Measurements from ENCODE around the gene STK24.

Gene STK24

DNA sequence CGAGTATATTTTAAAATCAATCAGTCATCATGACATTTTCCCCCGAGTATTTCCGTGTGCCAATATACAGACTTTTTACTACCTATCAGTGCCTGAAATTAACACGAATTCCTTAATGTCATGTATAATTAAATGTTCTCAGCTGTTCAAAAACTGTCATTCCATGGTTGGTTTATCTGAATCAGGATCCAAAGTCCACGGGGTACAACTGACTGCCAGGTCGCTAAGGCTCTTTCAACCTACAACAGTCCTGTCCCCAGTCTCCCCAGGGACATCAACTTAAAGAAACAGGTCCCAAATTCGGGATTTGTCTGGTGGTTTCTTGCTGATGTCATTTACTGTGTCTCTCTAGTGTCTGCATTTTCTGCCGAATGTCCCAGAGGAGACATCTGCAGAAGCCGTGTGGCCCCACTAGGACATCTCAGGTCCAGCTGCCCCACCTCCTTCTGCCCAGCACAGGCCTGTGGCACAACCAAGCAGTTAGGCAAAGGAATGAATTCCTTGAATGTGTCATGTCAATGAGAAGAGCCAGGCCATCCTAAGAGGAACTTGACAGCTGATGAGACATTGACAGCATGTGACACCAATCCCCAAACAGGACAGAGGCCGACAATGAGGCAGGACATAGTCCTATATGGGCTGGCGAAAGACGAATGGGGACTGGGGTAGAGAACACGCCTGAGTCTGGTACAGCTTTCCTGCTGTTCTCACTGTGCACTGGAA lies 109.5 kb downstream of the STK24 start:
- DNase-seq = no peak

DNA sequence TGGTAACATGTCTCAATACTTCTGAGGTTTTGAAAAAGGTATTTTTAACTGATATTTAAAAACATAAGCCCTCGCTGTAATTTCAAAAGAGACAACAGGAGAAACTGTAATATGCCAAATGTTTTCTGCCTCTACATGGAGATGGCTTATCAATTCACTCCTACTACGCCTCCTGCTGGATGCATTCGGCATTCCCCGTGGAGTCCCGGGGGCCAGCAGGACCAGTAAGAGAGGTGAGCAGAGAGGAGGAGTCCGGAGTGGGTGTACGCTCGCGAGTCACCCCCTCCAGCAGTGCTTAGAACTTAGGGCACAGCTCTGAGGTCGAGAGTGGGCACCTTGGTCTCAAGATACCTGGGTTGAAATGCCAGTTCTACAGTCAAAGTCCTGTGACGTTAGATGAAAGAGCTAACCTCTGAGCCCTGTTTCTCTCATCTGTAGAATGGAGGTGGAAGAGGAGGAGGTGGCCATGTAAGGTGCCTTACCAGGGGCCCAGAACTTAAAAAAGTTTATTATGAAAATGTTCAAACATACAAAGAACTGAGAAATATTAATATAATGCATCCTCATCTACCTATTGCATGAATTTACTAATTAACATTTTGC lies 110.2 kb downstream of the STK24 start:
- no peak for DNase-seq

DNA sequence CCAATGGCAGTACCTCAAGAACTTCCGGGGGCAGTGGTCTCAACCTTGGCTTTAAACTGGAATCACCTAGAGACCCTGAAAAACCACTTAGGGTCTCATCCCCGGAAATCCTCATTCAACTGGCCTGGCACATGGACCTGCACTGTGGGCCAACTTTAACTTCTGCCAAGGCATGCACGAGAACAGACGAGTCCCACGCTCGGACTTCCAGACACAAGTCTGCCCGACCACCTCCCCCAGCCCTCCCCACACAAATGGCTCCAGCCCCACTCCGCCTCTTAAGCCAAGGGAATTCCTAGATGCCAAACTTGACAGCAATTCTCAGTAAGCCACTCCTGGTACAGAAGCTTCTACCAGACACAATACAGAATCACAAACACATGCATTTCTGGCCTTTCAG lies 114.0 kb downstream of the STK24 start:
- no peak for DNase-seq

DNA sequence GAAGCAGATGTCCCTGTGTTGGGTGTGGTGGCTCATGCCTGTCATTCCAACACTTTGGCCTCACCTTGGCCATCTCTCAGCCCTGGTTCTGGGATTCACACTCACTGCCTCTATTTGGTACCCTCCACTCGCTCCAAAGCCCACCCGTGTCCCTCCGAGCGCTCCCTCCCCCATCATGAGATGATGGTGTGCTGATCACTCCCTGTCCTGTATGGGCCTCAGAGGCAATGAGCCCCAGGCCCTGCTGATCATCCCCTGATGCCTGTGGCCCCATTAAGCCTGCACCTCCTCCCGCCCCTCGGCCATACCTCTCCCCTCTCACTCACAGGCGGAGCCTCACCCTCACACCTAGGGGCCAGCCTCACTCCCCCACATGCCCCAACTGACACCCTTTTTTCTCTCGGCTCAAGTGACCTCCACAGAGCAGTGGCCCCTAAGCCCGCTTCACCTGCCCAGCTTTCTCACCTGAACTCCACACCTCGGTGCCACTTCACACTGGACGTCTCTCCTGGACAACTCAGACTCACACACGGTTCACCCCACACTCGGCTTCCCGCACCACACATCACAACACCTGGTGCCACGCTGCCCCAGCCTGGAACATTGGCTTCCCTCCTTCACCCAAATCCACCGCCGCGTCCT lies 114.5 kb downstream of the STK24 start:
- DNase-seq = no peak

DNA sequence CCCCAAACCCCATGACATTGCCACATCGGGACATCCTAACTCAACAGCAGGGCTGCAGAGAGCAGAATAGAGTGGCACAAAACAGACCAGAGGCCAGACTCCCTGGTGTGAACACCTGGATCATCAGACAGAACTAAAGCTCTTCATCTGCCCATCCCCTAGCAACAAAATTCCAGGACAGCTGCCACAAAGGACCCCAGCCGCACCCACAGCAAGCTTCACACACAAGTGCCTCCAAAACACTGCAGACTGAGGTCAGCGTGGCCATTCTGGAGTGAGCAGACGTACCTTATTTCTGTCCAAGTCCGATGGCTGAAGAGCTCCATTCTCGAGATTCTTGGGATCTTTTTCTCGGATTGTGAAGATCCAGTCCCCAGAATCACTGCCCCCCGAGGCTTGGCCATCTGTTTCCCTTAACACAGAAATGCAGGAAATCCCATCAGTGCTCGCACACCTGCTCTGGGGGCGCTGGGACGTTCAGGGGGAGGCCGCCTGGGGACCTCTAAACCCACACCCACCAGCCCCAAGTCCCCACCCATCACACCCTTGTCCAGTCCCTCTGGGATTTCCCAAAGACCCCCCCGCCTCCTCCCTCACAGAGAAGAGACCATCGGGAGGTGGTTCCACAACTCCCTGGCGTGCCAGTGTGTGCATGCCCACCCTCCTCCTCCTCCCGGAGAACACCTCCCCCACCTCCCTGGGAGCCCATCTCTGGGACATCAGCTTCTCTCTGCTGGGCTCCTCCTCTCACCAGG lies 115.2 kb downstream of the STK24 start:
- no peak for DNase-seq

DNA sequence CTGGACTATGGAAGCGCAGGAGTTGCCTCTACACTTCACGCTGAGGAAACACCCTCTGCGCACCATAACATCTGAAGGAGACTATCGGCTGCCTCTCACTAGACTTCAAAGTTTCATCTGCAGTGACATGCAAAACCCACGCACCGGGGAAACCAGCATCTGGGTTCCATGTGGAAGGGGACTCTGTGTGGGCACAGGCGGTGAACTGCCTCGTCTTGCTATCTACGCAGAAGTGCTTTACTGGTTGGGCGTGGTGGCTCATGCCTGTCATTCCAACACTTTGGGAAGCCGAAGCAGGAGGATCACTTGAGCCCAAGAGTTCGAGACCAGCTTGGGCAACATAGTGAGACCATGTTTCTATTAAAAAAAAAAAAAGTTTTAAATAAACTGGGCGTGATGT lies 116.4 kb downstream of the STK24 start:
- DNase-seq = no peak

DNA sequence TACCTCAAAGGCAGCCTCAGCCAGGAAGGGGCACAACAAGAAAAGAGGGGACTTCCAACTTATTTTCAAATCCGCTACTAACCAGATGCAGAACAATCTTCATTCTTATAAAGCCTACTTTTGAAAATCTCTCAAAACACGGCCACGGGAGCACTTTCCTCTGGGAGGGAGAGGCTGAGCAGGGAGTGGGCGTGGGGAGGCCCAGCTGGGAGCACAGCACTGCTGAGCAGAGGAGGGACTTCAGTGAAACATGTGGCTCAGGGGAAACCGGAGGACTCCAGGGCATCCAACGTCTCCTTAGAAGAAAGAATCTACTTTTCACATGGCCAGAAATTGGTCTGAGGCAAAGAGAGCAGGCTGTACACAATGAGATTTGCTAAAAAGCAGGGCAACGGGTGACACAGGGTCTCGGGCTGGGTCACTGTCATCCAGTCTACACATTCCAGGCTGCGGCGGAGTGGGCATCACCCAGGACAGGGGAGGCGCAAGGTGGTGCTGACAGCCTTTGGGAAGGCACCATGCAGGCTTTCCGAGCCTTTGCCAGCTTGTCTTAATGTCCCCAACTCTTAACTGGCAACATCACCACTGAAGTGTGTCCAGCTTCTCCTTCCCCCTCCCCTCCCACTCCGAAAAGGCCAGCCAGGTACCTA lies 117.1 kb downstream of the STK24 start:
- DNase-seq = no peak

DNA sequence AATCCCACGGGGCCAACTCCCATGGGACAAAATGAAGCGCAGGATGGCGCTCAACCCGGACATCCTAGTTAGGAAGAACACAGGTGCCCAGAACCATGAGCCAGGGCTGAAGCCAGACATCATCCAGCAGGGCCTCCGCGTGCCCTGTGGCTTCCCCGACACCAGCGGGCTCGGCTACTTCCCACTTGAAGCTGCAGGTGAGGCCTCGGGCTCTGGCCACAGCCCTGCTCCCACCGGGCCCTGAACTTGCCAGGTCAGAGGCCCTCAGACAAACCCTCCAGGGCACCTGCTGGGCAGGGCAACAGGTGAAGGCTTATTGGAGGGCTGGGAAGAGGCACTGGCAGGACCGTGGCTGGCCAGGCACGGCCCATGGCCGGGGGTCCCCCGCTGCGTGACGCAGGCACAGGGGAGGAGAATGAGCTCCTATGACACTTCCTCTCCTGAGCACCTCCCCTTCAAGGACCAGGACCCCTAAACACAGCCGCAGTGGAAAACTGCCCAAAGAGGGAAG lies 117.7 kb downstream of the STK24 start:
- DNase-seq = no peak

DNA sequence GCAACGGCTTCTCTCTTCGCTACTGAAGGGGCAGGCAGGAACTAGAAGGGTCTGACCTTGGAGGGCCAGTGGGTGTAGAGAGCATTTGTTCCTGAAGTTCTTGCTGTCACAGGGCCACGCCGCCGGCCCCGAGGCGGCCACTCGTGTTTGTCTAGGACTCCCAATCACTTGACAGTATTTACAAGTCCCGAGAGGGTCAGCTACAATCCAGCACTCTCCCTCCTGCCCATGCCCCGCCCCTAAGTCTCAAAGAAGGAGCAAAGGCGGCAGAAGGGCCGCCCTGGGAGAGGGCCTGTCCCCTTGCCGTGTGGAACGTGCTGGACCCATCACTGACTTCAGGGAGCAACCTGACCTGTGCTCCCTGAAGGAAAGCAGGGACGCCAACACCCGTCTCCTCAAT lies 118.5 kb downstream of the STK24 start:
- DNase-seq = no peak

DNA sequence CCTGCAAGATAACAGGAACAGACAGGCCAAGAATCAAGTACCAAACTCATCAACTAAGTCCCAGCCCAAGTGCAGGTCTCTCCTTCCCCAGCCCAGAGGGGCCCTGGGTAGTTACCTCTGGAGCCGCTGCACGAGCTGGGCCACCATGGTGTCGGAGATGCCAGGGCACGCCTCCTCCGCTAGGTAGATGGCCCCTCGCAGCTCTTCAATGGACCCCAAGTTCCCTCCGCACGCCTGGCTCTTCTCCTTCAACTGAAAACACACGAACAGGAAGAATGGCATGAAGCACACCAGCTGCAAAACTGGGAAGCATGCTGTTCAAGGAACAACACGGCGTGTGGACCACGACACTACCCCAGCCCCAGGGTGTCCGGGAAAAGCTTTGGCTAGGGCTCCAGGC lies 119.9 kb downstream of the STK24 start:
- no peak for DNase-seq

DNA sequence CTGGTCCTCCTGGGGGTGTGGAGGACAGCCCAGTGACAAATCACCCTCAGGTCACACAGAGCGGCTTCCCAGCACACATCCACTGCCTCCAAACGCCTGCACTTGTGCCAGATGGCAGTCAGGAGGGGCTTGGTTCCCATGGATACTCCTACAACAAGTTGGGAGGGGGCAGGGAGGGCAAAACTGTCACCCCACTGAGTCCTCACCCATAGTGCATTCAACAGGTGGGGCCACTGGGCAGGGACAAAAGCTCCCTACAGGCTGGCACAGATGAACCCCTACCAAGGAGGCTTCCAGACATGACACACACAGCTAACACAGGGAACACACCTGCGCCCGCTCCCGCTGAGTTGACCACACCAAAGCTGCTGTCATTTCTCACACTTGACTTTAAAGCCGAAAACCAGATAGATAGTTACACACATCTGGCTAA lies 120.5 kb downstream of the STK24 start:
- no peak for DNase-seq

DNA sequence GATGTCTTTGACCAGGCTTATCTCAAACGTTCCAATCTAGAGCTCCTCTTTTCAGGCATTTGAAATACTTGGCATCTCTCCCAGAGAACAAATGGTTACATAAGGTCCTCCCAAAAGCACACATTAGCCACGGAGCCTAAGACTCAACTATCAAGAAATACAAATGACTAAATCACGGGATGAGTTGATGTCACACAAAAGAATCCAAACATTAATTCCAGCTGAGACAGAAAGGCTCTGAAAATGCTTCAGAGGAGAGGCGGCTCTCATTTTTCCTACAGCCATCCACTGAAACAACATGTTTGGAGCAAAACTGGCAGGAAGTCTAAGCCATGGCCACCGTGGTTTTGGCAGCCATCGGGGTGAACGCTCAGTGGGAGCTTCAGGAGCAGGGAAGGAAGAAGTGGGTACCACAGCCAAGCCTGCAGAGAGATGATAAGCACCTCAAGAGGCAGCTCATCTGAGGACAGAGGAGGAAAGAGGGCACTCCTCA lies 122.5 kb downstream of the STK24 start:
- no peak for DNase-seq

DNA sequence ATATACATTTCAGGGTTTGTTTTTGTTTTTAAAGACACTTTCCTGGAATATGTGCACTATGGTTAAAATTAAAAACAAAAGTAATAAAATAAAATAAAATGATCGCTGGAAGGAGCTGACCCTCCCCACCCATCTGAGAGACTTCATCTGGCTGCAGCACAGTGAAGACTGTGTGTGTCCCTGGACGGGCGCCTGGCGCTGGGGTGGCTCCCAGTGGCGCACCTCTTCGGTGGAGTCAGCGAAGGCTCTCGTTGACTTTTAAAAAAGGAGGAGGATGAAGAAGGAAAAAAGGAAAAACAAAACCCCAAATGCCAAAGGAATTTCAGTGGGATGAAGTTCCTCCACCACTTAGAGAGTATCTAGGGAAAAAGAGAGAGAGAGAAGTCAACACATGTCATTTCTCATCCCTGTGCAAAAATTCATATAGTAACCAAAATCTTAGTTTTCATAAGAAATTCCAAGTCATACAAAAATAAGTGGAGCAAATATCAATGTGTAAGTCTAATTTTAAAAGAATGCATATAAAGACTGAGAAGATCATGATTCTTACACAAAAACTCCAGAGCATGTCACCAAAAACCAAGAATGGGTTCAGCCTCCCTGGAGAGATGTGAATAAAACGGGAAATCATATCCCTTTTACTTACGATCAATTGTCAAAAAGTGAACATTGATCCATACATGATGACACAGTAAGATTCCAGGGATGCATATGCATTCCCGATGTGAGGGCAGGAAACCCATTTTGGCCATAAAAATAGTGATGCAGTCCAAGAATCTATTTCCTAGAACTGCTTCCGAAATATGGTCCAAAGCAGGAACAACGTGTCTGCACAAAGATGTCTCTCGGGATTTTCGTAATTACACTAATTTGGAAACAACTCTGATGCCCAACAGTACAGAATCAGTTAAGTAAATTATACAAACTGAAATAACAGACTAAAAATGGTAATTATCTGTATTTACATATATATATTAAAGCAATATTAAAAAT lies 123.8 kb downstream of the STK24 start:
- DNase-seq = no peak

DNA sequence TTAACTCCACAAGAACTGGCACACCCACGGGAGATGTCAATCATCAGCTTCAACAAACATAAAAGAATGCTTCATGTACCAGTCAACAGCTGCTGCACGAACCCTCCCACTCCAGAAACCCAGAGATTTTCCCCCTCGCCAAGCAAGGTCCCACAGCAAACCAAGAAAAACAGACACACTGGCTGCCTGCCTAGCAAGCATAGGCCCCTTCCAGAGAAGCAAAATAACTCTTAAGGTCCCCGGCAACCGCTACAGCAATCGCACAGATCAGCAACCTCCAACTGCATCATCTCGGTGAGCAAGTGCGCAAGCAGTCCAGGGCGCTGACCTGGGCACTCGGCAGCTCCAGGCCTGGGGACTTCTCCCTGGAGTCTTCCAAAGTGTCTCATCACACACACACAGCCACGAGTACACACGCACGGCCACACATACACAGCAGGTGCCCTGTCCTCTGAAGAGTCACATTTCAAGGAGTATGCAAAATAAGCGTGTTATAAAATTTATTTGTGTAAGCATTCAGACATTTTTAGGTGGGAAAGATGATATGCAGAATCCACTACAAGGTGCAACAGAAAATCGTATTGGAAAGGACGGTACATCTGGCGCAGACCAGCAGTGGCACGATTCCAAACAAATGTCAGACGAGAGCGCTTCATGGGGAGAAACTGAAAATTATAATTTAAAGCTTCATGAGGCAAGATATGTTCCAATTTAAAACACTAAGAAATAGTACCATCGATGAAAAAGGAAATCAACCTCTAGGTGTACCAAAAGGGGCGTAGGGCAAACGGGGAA lies 125.0 kb downstream of the STK24 start:
- DNase-seq = no peak

DNA sequence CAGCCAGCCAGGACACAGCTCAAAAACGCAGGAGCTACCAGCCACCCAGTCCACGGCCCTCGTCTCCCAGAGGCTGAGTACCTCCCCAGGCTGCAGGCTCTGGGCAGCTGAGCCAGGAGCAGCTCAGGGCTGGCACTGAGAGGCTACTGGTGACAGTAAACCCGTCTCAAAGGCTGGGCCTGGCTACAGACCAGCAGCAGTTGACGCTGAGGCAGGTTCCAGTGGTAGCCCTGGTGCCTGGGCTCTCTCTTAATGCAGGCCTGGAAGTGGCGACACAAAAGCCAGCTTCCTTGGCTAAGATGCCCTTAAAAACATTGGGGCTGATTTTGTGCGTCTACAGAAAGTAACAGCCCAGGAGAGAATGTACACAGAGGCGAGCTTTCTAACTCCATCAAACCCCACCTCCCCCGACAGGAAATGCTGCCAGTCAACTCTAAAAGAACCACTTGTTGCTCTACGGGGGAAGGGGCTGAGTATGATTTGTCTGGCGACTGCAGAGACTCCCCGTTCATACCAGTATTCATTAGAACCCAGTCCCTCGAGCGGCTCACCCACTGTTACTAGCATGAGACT lies 126.3 kb downstream of the STK24 start:
- DNase-seq = no peak

DNA sequence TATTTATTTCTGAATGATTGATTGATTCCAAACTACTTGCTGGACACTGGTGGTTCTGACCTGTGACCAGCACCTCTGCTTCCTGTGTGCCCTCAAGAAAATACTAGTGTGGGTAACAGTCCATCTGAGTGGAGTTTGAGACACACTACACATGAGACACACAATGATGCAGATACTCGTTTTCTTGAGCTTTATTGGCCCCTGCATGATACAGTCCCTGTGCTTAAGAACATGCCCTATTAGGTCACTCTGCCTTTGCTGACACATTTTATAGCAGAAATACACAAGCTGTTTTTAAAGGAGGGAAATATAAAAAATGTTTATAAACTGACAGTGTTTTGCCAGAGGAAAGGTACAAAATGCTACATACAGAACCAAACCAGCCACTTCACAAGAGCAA lies 126.9 kb downstream of the STK24 start:
- no peak for DNase-seq

DNA sequence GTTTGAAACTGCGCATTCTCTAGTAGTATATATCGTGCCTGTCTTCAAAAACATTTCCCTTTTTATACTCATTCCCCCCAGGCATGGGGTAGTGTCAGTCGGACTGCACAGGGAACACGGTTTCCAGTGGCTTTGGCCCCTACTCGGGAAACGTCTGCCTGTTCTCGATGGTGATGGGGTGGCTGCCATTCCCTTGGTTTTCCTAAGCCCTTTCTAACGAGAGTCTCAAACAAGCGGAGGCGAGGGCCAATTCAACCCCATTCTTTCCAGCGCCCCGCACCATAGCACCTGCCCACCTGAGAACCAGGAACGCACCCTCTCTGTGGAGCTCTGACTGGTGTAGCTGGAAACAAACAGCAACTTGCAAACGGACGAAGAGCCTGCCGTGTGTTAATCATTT lies 127.6 kb downstream of the STK24 start:
- DNase-seq = no peak

DNA sequence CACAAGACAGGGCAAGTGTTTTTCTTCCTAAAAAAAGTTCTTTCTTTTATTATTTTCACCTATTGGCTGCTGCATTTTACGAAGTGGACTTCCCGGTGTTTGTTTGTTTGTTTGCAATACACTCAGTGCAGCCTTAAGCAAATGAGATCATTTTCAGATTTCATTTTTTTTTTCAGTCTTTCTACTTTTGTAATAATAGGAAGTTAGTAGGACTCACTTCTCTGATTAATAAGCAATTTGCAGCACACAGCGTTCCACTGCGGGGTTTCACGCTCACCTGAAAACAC lies 128.3 kb downstream of the STK24 start:
- DNase-seq = no peak

DNA sequence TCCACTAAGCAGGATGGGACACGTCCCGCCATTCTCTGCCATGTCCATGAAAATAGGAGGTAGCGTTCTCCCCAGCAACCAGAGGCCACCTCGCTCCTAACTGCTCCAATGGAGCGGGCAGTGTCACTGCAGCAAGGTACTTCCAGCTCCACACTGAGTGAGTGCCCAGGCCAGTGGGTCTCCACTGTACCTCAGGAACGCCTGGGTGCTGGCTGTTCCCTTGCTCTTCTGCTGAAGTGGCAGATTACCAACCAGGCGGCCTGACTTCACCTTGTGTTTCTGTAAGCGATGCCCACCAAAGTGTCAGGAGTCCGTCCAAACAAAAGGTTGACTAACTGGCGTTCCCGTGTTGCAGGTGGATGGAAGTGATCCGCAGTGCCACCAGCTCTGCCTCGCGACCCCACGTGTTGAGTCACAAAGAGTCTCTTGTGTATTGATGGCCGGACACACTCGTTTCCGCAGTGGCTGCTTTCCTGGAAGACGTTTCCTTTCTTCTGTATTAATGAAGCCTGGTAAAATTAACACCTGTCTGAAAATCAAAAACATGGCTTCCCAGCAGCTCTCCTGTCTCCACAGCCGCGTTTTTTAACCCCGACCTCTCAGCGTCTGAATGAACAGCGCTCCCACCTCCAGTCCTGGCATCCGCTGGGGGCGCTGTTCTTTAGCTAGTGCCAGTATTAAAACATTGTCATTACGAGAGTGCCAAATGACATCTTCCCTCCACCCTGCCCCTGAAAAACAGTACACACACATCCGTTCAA lies 128.8 kb downstream of the STK24 start:
- peak; percentile 63 for DNase-seq

DNA sequence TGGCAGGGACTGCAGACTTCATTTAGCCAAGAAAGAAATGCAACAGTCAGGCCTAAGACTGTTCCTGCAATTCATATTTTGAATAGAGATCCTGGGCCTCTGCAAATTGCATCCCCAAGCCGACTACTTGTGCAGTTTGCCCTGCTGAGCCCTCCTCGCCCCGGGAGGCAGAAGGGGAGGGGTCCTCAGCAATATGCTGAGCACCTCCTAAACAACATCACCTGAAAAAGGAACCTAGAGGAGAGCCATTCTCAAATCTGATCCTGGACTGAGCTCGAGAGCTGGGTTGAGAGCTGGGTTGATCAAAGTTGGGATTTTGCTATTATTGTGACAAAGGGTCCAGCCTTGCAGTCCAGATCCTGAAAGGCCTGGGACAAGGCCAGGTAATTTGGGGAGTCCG lies 129.8 kb downstream of the STK24 start:
- no peak for DNase-seq
